ENCODE data around the gene BSND.
A peak's percentile ranks its signal among the peaks of the same experiment; 100 is the strongest.
"Not testable (repeated sequence)": the region's sequence is repeated elsewhere in the genome, so short reads cannot be mapped to it uniquely, and the experiment has no call there.

BSND gene

DNA sequence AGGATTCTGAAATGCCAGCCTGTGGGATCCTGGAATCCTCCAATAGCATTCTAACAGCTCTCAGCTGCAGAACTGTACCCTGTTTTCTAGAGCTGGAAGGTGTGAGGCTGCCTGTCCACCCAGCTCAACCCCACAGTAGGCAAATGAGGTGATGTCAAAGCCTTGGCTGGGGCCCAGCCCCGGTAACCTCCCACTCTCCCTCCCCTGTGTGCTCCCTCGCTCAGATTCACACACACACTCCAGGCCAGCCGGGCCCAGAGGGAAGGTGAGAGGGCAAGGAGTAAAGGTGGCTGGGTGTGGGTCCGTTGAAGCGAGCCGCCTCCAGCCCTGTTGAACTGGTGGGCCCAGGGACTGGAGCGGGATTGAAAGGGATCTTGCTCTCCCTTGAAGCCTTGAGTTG, at the start of gene BSND:
Gene BSND (plus strand): TSS at position 257 of the 400 bp plus-strand sequence. CDS start 254 bp downstream, outside the sequence.
- DNase-seq (ENCODE audit: low read depth in 3 of 3) = no peak

GRCh38 chr1:54949053-54949452, 49.7 kb upstream of the BSND start:
- DNase-seq (ENCODE audit: low read depth in 3 of 3) = no peak

DNA sequence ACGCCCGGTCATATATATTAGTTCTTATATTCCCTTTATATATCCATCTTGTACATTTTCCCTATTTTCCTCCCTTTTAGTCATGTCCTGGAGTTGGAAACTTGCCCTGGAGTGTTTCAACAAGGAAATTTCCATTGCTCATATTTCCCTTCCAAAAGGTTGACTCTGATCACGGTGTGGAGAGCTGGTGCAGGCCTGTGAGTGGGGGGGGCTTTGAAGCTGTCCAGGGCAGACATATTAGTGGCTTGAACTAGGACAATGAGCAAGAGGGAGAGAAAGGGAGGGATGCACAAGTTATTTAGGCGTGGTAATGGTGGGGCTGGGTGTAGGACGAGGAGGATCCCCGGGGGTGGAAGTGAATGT, 48.7 kb upstream of the BSND start:
- DNase-seq (ENCODE audit: low read depth in 3 of 3) = no peak

GRCh38 chr1:54950369-54951163, 48.2 kb upstream of the BSND start:
- peak in 2 of 3 experiments; percentile 9 to 13 for DNase-seq (ENCODE audit: low read depth in 3 of 3)

GRCh38 chr1:54951810-54952226, 46.9 kb upstream of the BSND start:
- DNase-seq (ENCODE audit: low read depth in 3 of 3) = no peak

DNA sequence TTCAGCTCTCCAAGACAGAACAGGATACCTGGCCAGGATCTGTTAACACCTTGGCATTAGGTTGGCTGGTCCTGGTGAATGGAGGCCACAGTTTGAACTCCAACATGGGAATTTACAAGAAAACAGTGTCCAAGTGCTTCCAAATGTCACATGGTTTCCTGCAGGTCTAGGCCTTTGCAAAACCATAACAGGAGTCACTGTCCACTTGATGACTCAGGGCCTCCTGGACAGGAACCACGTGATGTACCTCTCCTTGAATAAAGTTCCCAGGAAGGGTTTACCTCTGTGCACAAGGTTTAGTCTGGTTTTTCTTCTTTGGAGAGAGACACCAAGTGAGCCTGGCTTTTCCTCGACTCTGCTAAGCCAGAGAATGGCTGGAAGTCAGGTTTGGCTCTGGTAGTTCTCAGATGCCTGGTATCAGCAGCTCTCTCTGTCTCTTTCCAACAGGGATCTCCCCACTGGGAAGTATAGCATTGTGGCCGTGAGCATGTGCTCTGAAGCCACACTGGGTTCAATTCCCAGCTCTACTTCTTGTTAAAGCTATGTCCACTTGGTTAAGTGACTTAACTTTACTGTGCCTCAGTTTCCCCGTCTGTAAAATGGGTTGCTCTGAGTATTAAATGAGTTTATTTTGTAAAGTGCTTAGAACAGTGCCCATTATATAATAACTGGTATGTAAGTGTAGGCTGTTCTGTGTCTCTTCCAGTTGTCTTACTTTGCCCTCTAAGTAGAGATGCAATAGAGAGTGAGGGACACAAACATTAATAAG, 45.6 kb upstream of the BSND start:
- DNase-seq (ENCODE audit: low read depth in 3 of 3) = no peak

DNA sequence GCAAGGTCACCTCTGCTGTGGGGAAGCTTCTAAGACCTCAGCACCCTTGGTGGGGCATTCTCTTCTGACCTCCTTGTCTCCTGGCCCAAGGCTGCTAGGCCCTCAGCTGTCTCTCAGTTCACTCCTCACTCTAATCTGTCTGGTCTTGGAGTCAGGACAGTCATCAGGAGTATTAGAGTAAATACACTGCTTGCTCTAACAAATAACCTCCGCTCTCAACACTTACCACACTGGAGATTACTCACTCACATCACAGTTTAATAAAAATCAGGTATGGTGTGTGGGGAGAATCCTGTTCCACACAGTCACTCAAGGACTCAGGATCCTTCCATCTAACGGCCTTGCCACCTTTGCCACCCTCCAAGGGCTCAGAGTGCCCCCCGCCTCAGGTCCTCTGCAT, 44.9 kb upstream of the BSND start:
- no peak for DNase-seq (ENCODE audit: low read depth in 3 of 3)

GRCh38 chr1:54955359-54955758, 43.4 kb upstream of the BSND start:
- DNase-seq (ENCODE audit: low read depth in 3 of 3) = no peak

GRCh38 chr1:54956726-54957125, 42.0 kb upstream of the BSND start:
- DNase-seq (ENCODE audit: low read depth in 3 of 3) = no peak

DNA sequence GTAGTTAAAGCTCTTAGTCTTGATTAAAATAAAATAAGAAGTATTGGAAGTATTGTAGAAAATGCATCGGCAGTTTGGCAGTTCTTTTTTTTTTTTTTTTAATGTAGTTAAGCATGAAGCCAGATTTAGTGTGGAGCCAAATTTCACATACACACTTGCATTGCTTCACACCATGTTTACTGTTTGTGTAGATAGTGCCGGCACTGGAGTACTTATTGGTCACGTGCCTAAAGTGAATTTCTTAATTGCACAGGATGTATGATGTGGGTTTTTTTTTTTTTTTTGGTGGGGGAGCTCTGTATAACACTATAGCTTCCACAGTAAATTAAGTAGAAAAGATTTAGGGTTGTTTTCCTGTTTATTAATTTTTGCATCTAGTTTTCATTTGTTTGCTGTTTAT, 39.5 kb upstream of the BSND start:
- DNase-seq (ENCODE audit: low read depth in 3 of 3) = no peak

GRCh38 chr1:54962612-54963395, 35.9 kb upstream of the BSND start:
- DNase-seq (ENCODE audit: low read depth in 3 of 3) = no peak

DNA sequence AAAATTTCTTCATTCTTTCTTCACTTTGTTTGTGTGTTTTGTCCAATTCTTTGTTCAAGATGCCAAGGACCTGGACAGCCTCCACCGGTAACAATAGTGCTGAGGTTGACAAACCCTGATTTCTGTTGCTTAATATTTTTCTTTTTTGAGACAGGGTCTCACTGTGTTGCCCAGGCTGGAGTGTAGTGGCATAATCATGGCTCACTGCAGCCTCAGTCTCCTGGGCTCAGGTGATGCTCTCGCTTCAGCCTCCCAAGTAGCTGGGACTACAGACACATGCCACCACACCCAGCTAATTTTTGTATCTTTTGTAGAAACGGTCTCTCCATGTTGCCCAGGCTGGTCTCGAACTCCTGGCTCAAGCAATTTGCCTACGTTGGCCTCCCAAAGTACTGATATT, 34.9 kb upstream of the BSND start:
- not testable (repeated sequence) for DNase-seq (ENCODE audit: low read depth in 3 of 3)

GRCh38 chr1:54965624-54966340, 33.0 kb upstream of the BSND start:
- no peak for DNase-seq (ENCODE audit: low read depth in 3 of 3)

DNA sequence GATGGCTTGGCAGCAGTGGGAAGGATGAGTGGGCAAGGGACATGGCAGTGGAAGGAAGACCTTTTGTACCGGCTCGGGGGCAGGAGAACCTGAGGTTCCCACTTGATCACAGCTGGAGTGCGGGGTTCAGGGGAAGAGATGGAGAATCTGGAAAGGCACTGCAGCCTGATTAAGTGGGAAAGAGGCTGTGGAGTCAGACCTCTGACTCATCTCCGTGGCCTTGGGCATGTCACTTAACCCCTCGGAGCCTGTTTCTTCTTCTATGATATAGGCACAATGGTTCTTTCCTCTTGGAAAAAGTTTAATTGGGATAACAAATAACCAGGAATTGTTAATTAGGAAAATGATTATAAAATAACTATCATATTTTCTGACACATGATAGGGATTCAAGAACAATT, 31.4 kb upstream of the BSND start:
- no peak for DNase-seq (ENCODE audit: low read depth in 3 of 3)

DNA sequence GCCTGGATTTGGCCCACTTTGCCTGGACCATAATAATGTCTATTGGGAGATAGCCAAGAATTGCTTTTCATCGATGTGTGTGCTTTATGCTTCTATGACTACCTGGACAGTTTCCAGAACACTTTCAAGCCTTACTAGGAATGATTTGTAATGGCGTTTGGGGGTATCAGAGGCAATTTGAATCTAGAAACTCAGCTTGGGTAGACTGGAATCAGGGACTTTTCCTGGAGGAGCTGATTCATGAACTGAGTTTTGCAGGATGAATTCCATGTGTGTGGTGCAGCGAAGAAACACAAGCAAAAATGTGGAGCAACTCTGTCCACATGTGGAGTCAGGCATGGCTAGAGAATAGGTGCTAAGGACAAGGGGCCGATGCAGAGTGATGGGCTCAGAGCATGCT, 30.2 kb upstream of the BSND start:
- DNase-seq (ENCODE audit: low read depth in 3 of 3) = no peak

DNA sequence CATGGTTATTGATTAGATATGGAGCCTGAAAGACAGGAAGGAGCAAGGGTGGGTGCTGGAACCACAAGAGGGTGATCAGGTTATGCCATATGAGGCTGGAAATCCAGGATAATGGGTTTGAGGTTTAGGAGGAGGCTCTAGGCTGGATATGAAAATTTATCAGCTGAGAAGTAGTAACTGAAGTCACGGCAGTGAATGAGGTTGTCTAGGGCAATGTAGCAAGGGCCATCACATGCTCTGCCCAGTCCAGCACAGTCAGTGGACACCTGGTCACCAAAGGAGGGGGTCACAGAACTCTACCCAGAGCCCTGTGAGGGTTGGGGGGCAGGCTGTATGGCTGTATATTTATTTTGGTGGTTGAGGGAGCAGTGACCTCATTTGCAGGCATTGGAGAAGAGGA, 28.9 kb upstream of the BSND start:
- DNase-seq (ENCODE audit: low read depth in 3 of 3) = no peak

DNA sequence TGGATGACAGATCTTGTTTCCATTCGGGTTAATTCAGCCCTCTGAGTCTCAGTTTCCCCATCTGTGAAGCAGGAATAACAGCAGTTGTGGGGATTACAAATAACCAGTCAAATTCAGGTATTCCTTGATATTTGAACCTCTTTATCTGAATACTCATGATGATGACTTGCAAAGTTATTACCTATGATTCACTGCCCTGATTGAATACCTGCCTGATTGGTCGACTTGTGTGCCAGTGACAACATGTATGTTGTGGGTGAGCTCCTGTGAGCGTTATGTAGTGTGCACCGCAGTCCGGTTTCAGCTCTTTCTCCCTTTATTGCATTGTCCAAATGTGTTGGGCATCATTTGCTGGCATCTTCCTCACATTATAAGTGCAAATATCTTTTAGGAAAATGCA, 27.8 kb upstream of the BSND start:
- no peak for DNase-seq (ENCODE audit: low read depth in 3 of 3)

DNA sequence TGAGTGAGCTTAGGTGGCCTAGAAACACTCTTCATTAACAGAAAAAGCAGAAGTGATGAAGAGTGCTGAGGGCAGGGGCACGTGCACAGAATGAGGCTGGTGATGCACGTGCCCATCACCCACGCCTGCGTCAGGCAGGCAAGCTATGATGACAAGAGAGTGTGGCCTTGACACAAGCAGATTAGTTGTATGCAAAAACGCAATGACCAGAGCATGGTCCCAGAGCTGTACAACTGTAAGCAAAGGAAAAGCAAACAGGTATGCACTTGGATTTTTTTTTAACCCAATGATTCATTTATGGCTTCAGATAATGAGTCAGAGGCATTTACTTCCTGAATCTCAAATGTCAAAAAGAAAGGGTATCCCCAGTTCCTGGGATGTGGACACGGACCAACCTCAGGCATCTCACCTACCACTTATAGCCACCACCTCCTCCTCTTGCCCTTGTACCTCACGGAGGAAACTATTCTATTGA, 27.4 kb upstream of the BSND start:
- DNase-seq (ENCODE audit: low read depth in 3 of 3) = no peak

DNA sequence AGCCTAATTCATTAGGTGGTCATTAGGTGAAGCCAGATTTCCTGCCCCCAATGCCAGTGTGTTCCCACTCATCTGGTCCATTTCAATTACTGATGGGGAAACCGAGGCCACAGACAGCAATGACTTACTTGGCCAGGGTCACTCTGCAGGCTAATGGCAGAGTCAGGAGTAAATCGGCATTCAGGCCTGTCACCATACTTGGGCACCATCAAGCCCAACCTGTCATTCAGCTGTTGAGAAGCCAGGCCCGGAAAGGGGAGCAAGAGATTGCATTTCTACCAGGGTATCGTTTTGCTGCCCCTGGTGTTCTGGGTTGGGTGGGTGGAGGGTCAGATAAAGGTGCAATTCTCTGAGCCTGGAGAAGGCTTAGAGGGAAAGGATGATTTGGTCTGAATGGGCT, 26.3 kb upstream of the BSND start:
- DNase-seq (ENCODE audit: low read depth in 3 of 3) = no peak

DNA sequence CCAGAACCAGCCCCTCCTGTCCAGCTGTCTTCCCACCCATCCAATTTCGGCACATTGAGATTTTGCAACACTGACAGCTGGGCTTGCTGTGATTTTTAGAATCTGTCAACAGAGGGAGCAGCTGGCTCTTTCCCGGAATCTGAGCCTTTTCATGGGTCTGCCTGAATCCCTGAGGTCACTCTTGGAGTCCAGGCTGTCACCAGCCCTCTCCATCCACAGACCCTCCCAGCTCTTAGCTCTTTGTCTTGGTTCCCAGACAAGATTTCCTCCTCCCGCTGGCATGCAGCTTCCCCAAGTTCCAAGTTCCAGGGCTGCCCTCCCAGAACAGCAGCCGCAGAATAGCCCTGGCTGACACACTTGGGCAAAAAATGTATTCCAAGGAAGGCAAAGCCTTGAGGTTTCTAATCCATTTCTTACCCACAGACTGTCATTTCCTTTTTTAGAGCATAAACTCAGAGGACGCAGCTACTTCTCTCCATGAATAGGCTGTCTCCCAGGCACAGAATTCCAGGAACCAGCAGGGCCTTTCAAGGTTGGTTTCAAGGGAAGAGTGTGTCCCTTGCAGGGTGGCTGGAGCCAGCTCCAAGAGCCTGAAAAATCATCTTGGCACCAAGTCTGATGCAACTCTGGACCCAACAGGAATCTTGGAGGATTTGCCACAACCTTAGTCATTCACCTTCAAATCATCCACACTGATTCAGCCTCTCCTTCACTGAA, 25.4 kb upstream of the BSND start:
- DNase-seq (ENCODE audit: low read depth in 3 of 3) = no peak

Data from stimulated activated CD4-positive, alpha-beta T cell treated with anti-CD3 and anti-CD28 coated beads, TNF-alpha, amount 100 ng/mL, for 4 hours (primary cell).